IPS DF 6.9 (cell line): Measurements from ENCODE around the gene KISS1R.

Experiments
- DNase-seq: peaks from one replicate; pipeline ENCODE4 v3.0.0-alpha.2; 2013; ENCODE audit warnings: low read depth, low spot score
- H3K27ac ChIP-seq: one replicate; pipeline ENCODE4 v1.5.1; 2013; ENCODE audit warnings: low read length, control low read depth
- H3K27me3 ChIP-seq: 2 replicates; pipeline ENCODE4 v1.6.1; 2013; ENCODE audit warnings: mild to moderate bottlenecking, low read length; ENCODE audit not compliant: control insufficient read depth, insufficient read depth
- H3K36me3 ChIP-seq: 2 replicates; pipeline ENCODE4 v1.6.1; 2013; ENCODE audit warnings: low read length; ENCODE audit not compliant: control insufficient read depth, insufficient read depth
- H3K4me1 ChIP-seq: 2 replicates; pipeline ENCODE4 v1.6.1; 2013; ENCODE audit warnings: low read length; ENCODE audit not compliant: control insufficient read depth, insufficient read depth
- H3K4me3 ChIP-seq: 2 replicates; pipeline ENCODE4 v1.5.1; 2013; ENCODE audit warnings: mild to moderate bottlenecking, low read length
- H3K9me3 ChIP-seq: 2 replicates; pipeline ENCODE4 v1.6.1; 2013; ENCODE audit warnings: low read length, inconsistent platforms; ENCODE audit not compliant: control insufficient read depth, insufficient read depth
- WGBS: extraction: QIAGEN DNeasy Blood & Tissue Kit; methylation state at CpG from one replicate; pipeline ENCODE4 v1.1.7; 2013; ENCODE audit warnings: mixed read lengths, missing lambda C conversion rate; ENCODE audit not compliant: insufficient read length, insufficient coverage; 5-methylcytosine and 5-hydroxymethylcytosine counted together

KISS1R gene

DNA sequence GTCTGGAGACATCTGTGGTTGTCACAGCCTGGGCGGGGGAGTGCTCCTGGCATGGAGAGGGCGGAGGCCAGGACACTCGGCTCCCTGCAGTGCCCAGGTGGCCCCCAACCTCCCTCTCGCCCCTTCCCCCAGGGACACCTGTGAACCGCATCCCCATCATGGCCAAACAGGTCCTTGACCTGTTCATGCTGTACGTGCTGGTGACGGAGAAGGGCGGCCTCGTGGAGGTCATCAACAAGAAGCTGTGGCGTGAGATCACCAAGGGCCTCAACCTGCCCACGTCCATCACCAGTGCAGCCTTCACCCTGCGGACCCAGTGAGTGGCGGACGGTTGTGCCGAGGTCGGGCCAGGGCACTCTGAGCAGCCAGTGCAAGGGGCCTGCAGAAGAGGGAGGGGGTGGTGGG lies 47.0 kb downstream of the KISS1R start:
- no CpG with 5 or more reads among the region's 16 CpGs for whole genome bisulfite sequencing
- Histone ChIP-seq H3K27me3 (no peaks in the 10 kb centered on the region), H3K4me3 (no peak overlapping the region), H3K27ac (no peak overlapping the region), H3K4me1 (no peaks in the 10 kb centered on the region; the same call in 1 of the 2 replicates), H3K9me3 (no peaks in the 10 kb centered on the region), H3K36me3 (peaks cover 27% of the 10 kb centered on the region)
- no peak for DNase-seq

- H3K27me3 ChIP-seq, result no peaks in the 10 kb centered on the region
- no peak for DNase-seq
Measured at GRCh38 chr19:964761-965694, 47.9 kb downstream of the KISS1R start.

GRCh38 chr19:966485-967088 lies 49.5 kb downstream of the KISS1R start:
- Histone ChIP-seq H3K27ac (no peak overlapping the region), H3K4me1 (no peaks in the 10 kb centered on the region; the same call in 1 of the 2 replicates), H3K4me3 (no peak overlapping the region), H3K27me3 (no peaks in the 10 kb centered on the region), H3K9me3 (no peaks in the 10 kb centered on the region; the same call in 1 of the 2 replicates), H3K36me3 (peaks cover 30% of the 10 kb centered on the region)
- WGBS, result no CpG with 5 or more reads among the region's 17 CpGs
- no peak for DNase-seq

More at GRCh38 chr19:964761-965694, 47.9 kb downstream of the KISS1R start:
- no peak overlapping the region for H3K27ac ChIP-seq
- WGBS, result no CpG with 5 or more reads among the region's 19 CpGs
- H3K36me3 ChIP-seq, result peaks cover 27% of the 10 kb centered on the region
- H3K9me3 ChIP-seq, result no peaks in the 10 kb centered on the region
- no peaks in the 10 kb centered on the region; the same call in 1 of the 2 replicates for H3K4me1 ChIP-seq
- H3K4me3 ChIP-seq, result no peak overlapping the region
